Measurements from ENCODE around the gene NUDT8. TPM values are rescaled to one million over a fixed set of nuclear protein-coding genes. Genes with fewer than 3 reads are reported as not detected.

The NUDT8 gene
- total RNA-seq, 1 donor from 2014 or later, result 12.6 TPM

DNA sequence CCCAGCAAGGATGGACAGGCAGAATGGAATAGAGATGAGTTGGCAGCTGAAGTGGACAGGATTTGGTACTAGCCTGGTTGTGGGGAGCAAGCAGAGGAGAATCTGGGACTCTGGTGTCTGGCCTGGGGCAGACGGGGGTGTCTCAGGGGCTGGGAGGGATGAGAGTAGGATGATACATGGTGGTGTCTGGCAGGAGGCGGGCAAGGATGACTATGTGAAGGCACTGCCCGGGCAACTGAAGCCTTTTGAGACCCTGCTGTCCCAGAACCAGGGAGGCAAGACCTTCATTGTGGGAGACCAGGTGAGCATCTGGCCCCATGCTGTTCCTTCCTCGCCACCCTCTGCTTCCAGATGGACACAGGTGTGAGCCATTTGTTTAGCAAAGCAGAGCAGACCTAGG, 43.8 kb downstream of the NUDT8 start:
- H3K27ac Mint-ChIP-seq (ENCODE audit: unreplicated experiment), result peak overlapping the region; percentile 65

DNA sequence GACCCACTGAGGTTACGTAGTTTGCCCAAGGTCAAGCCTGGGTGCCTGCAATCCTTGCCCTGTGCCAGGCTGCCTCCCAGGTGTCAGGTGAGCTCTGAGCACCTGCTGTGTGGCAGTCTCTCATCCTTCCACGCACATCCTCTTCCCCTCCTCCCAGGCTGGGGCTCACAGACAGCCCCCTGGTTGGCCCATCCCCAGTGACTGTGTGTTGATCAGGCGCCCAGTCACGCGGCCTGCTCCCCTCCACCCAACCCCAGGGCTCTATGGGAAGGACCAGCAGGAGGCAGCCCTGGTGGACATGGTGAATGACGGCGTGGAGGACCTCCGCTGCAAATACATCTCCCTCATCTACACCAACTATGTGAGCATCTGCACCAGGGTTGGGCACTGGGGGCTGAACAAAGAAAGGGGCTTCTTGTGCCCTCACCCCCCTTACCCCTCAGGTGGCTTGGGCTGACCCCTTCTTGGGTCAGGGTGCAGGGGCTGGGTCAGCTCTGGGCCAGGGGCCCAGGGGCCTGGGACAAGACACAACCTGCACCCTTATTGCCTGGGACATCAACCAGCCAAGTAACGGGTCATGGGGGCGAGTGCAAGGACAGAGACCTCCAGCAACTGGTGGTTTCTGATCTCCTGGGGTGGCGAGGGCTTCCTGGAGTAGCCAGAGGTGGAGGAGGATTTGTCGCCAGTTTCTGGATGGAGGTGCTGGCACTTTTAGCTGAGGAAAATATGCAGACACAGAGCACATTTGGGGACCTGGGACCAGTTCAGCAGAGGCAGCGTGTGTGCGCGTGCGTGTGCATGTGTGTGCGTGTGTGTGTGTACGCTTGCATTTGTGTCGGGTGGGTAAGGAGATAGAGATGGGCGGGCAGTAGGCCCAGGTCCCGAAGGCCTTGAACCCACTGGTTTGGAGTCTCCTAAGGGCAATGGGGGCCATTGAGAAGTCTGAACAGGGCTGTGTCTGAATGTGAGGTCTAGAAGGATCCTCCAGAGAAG, 44.6 kb downstream of the NUDT8 start:
- TF ChIP-seq, protein P1, sequence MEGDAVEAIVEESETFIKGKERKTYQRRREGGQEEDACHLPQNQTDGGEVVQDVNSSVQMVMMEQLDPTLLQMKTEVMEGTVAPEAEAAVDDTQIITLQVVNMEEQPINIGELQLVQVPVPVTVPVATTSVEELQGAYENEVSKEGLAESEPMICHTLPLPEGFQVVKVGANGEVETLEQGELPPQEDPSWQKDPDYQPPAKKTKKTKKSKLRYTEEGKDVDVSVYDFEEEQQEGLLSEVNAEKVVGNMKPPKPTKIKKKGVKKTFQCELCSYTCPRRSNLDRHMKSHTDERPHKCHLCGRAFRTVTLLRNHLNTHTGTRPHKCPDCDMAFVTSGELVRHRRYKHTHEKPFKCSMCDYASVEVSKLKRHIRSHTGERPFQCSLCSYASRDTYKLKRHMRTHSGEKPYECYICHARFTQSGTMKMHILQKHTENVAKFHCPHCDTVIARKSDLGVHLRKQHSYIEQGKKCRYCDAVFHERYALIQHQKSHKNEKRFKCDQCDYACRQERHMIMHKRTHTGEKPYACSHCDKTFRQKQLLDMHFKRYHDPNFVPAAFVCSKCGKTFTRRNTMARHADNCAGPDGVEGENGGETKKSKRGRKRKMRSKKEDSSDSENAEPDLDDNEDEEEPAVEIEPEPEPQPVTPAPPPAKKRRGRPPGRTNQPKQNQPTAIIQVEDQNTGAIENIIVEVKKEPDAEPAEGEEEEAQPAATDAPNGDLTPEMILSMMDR (IDR thresholded peaks at IDR 0.05), result no peak
- DNase-seq (ENCODE audit: low spot score), result no peak
- Mint-ChIP-seq H3K9me3 (ENCODE audit: low read depth) (no peaks in the 10 kb centered on the region), H3K27me3 (ENCODE audit: low read depth) (peaks cover 11% of the 10 kb centered on the region), H3K36me3 (ENCODE audit: low read depth) (peaks cover 23% of the 10 kb centered on the region), H3K27ac (ENCODE audit: unreplicated experiment) (peak overlapping the region; percentile 89), H3K4me1 (ENCODE audit: low read depth) (peaks cover 48% of the 10 kb centered on the region), H3K4me3 (ENCODE audit: unreplicated experiment) (peak overlapping the region; percentile 87)

More for the DNA sequence above, 43.8 kb downstream of the NUDT8 start:
- TF ChIP-seq, protein P1 (IDR thresholded peaks at IDR 0.05), result no peak
- peaks cover 48% of the 10 kb centered on the region for H3K4me1 Mint-ChIP-seq (ENCODE audit: low read depth)
- H3K4me3 Mint-ChIP-seq (ENCODE audit: unreplicated experiment), result peak overlapping the region; percentile 87
- peaks cover 7% of the 10 kb centered on the region for H3K27me3 Mint-ChIP-seq (ENCODE audit: low read depth)
- DNase-seq (ENCODE audit: low spot score), result no peak
- H3K9me3 Mint-ChIP-seq (ENCODE audit: low read depth), result no peaks in the 10 kb centered on the region
- peaks cover 23% of the 10 kb centered on the region for H3K36me3 Mint-ChIP-seq (ENCODE audit: low read depth)

DNA sequence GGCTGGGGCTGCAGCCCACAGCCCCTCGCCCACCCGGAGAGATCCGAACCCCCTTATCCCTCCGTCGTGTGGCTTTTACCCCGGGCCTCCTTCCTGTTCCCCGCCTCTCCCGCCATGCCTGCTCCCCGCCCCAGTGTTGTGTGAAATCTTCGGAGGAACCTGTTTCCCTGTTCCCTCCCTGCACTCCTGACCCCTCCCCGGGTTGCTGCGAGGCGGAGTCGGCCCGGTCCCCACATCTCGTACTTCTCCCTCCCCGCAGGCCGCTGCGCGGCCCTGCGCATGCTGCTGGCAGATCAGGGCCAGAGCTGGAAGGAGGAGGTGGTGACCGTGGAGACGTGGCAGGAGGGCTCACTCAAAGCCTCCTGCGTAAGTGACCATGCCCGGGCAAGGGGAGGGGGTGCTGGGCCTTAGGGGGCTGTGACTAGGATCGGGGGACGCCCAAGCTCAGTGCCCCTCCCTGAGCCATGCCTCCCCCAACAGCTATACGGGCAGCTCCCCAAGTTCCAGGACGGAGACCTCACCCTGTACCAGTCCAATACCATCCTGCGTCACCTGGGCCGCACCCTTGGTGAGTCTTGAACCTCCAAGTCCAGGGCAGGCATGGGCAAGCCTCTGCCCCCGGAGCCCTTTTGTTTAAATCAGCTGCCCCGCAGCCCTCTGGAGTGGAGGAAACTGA, 45.4 kb downstream of the NUDT8 start:
- TF ChIP-seq, protein P1 (IDR thresholded peaks at IDR 0.05), result no peak
- Mint-ChIP-seq H3K4me1 (ENCODE audit: low read depth) (peaks cover 48% of the 10 kb centered on the region), H3K27ac (ENCODE audit: unreplicated experiment) (peak overlapping the region; percentile 89), H3K4me3 (ENCODE audit: unreplicated experiment) (peak overlapping the region; percentile 87), H3K9me3 (ENCODE audit: low read depth) (no peaks in the 10 kb centered on the region), H3K36me3 (ENCODE audit: low read depth) (peaks cover 23% of the 10 kb centered on the region), H3K27me3 (ENCODE audit: low read depth) (peaks cover 15% of the 10 kb centered on the region)
- no peak for DNase-seq (ENCODE audit: low spot score)

DNA sequence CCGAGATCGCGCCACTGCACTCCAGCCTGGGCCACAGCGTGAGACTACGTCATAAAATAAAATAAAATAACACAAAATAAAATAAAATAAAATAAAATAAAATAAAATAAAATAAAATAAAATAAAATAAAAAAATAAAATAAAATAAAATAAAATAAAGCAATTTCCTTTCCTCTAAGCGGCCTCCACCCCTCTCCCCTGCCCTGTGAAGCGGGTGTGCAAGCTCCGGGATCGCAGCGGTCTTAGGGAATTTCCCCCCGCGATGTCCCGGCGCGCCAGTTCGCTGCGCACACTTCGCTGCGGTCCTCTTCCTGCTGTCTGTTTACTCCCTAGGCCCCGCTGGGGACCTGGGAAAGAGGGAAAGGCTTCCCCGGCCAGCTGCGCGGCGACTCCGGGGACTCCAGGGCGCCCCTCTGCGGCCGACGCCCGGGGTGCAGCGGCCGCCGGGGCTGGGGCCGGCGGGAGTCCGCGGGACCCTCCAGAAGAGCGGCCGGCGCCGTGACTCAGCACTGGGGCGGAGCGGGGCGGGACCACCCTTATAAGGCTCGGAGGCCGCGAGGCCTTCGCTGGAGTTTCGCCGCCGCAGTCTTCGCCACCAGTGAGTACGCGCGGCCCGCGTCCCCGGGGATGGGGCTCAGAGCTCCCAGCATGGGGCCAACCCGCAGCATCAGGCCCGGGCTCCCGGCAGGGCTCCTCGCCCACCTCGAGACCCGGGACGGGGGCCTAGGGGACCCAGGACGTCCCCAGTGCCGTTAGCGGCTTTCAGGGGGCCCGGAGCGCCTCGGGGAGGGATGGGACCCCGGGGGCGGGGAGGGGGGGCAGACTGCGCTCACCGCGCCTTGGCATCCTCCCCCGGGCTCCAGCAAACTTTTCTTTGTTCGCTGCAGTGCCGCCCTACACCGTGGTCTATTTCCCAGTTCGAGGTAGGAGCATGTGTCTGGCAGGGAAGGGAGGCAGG, 46.2 kb downstream of the NUDT8 start, which contains the start of gene GSTP1:
Gene GSTP1, plus strand, starts transcription at position 566 of the 958 bp plus-strand sequence. Its CDS starts 32 bp downstream, at position 598.
- DNase-seq (ENCODE audit: low spot score), result peak; percentile 96
- H3K9me3 Mint-ChIP-seq (ENCODE audit: low read depth), result no peaks in the 10 kb centered on the region
- peaks cover 48% of the 10 kb centered on the region for H3K4me1 Mint-ChIP-seq (ENCODE audit: low read depth)
- H3K27ac Mint-ChIP-seq (ENCODE audit: unreplicated experiment), result peak within 1 kb of the TSS; percentile 99
- H3K36me3 Mint-ChIP-seq (ENCODE audit: low read depth), result peaks cover 23% of the 10 kb centered on the region
- peaks cover 18% of the 10 kb centered on the region for H3K27me3 Mint-ChIP-seq (ENCODE audit: low read depth)
- peak within 1 kb of the TSS; percentile 98 for H3K4me3 Mint-ChIP-seq (ENCODE audit: unreplicated experiment)
- TF ChIP-seq, protein P1 (IDR thresholded peaks at IDR 0.05), result peak; percentile 87

All from chondrocyte (in vitro differentiated cells).